SU-DHL-6 (cell line): Measurements from ENCODE around the gene RLN3.
"Not testable (repeated sequence)": the region's sequence is repeated elsewhere in the genome, so short reads cannot be mapped to it uniquely, and the experiment has no call there.

Source experiments
- H2AFZ ChIP-seq: fragments of 200-600 bp; sonication (generic); 2 replicates; pipeline ENCODE4 v1.6.1; 2014; ENCODE audit warnings: low read depth, mild to moderate bottlenecking, moderate library complexity, mixed read lengths, antibody characterized with exemption, low read length; ENCODE audit not compliant: severe bottlenecking
- H3F3A ChIP-seq: fragments of 200-600 bp; shearing (Covaris generic); 2 replicates; pipeline ENCODE4 v1.6.0; 2016; ENCODE audit warnings: antibody characterized with exemption, mild to moderate bottlenecking; ENCODE audit not compliant: insufficient read depth
- H3K27ac ChIP-seq: fragments of 200-600 bp; sonication (generic); 2 replicates; pipeline ENCODE4 v1.5.1; 2016; ENCODE audit warnings: low read depth, mild to moderate bottlenecking, low read length, moderate library complexity, mixed read lengths
- H3K27me3 ChIP-seq: fragments of 200-600 bp; sonication (generic), shearing (Covaris generic); 2 replicates; pipeline ENCODE4 v1.6.0; 2014; ENCODE audit warnings: mild to moderate bottlenecking, low read length
- H3K36me3 ChIP-seq: fragments of 200-600 bp; sonication (generic); 2 replicates; pipeline ENCODE4 v1.6.1; 2014; ENCODE audit warnings: mild to moderate bottlenecking, low read length, mixed read lengths
- H3K4me2 ChIP-seq: fragments of 300-600, 200-600 bp; shearing (Covaris generic), sonication (generic); 2 replicates; pipeline ENCODE4 v1.6.0; 2014; ENCODE audit warnings: low read length, low read depth, mild to moderate bottlenecking; ENCODE audit not compliant: poor library complexity, severe bottlenecking
- H3K4me3 ChIP-seq: fragments of 200-600 bp; sonication (generic); 2 replicates; pipeline ENCODE4 v1.5.1; 2014; ENCODE audit warnings: antibody characterized with exemption, low read length, mild to moderate bottlenecking, mixed read lengths; ENCODE audit not compliant: insufficient read depth, poor library complexity, severe bottlenecking
- H3K79me2 ChIP-seq: fragments of 200-600 bp; sonication (generic); 2 replicates; pipeline ENCODE4 v1.6.1; 2014; ENCODE audit warnings: mild to moderate bottlenecking, low read length, moderate library complexity; ENCODE audit not compliant: insufficient read depth
- H3K9ac ChIP-seq: fragments of 200-600 bp; sonication (generic); 2 replicates; pipeline ENCODE4 v1.7.0; 2014; ENCODE audit warnings: mild to moderate bottlenecking, low read length
- H3K9me2 ChIP-seq: fragments of 200-600 bp; sonication (generic); replicated peaks from 2 replicates; pipeline ENCODE4 v1.6.1; 2014; ENCODE audit warnings: low read length; ENCODE audit not compliant: insufficient read depth
- H3K9me3 ChIP-seq: fragments of 200-600 bp; sonication (generic); 2 replicates; pipeline ENCODE4 v1.6.1; 2014; ENCODE audit warnings: low read length, mixed read lengths; ENCODE audit not compliant: insufficient read depth
- H4K20me1 ChIP-seq: fragments of 200-600 bp; sonication (generic); 2 replicates; pipeline ENCODE4 v1.6.1; 2014; ENCODE audit warnings: low read depth, mild to moderate bottlenecking, antibody characterized with exemption, low read length, moderate library complexity, mixed read lengths
- EZH2phosphoT487 ChIP-seq: fragments of 200-600 bp; sonication (generic), shearing (Covaris generic); conservative IDR thresholded peaks from 2 replicates; pipeline ENCODE4 v1.6.1; 2018; ENCODE audit warnings: mild to moderate bottlenecking, antibody characterized with exemption, low read length, moderate library complexity, mixed read lengths
- TF ChIP-seq, protein P1 (sequence below): fragments of 200-600 bp; sonication (generic); IDR thresholded peaks from one replicate; pipeline ENCODE4 v1.5.1; 2017; ENCODE audit warnings: antibody characterized with exemption, mild to moderate bottlenecking, low read length, moderate library complexity; ENCODE audit not compliant: insufficient read depth, poor library complexity, severe bottlenecking

Gene RLN3

GRCh38 chr19:14048443-14049153 lies 20.6 kb downstream of the RLN3 start:
- Histone ChIP-seq H3K79me2 (no peaks in the 10 kb centered on the region), H3K27ac (no peak overlapping the region), H3K4me3 (no peak overlapping the region), H3K4me2 (no peak overlapping the region), H3K27me3 (no peaks in the 10 kb centered on the region), H3F3A (no peaks in the 10 kb centered on the region), H3K36me3 (peaks cover 3% of the 10 kb centered on the region), H3K9me3 (no peaks in the 10 kb centered on the region), H2AFZ (no peak overlapping the region), H3K9ac (no peak overlapping the region), H3K9me2 (no peaks in the 10 kb centered on the region), H4K20me1 (no peaks in the 10 kb centered on the region)
- TF ChIP-seq EZH2phosphoT487, result no peak
- TF ChIP-seq, protein P1, sequence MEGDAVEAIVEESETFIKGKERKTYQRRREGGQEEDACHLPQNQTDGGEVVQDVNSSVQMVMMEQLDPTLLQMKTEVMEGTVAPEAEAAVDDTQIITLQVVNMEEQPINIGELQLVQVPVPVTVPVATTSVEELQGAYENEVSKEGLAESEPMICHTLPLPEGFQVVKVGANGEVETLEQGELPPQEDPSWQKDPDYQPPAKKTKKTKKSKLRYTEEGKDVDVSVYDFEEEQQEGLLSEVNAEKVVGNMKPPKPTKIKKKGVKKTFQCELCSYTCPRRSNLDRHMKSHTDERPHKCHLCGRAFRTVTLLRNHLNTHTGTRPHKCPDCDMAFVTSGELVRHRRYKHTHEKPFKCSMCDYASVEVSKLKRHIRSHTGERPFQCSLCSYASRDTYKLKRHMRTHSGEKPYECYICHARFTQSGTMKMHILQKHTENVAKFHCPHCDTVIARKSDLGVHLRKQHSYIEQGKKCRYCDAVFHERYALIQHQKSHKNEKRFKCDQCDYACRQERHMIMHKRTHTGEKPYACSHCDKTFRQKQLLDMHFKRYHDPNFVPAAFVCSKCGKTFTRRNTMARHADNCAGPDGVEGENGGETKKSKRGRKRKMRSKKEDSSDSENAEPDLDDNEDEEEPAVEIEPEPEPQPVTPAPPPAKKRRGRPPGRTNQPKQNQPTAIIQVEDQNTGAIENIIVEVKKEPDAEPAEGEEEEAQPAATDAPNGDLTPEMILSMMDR, result peak; percentile 81

DNA sequence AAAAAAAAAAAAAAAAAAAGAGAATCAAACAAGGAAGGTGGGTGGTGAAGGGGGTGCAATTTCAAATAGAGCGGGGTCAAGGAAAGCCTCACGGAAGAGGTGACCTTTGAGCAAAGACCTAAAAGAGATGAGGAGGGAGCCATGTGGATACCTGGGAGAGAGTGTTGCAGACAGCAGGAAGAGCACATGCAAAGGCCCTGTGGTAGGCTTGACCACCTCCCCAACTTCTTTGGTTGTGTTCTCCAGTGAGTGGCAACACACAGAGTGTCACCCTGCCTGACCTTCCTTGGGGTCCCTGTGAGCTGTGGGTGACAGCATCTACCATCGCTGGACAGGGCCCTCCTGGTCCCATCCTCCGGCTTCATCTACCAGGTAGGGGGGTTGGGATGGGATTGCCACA lies 22.6 kb downstream of the RLN3 start:
- H3K9me2 ChIP-seq, result no peaks in the 10 kb centered on the region
- TF ChIP-seq EZH2phosphoT487, result no peak
- TF ChIP-seq, protein P1, result no peak

GRCh38 chr19:14050961-14051360 lies 23.0 kb downstream of the RLN3 start:
- not testable (repeated sequence) for H3K36me3 ChIP-seq, H3K27me3 ChIP-seq, H3K4me3 ChIP-seq, H3K9me3 ChIP-seq, H3K79me2 ChIP-seq, H2AFZ ChIP-seq, H3K4me2 ChIP-seq, H3K9me2 ChIP-seq, H3F3A ChIP-seq, H3K27ac ChIP-seq, H3K9ac ChIP-seq, H4K20me1 ChIP-seq

More for the DNA sequence above, 22.6 kb downstream of the RLN3 start:
- Histone ChIP-seq H3K27me3 (no peaks in the 10 kb centered on the region), H3K79me2 (no peaks in the 10 kb centered on the region), H3K4me3 (no peak overlapping the region), H2AFZ (no peak overlapping the region), H3K9me3 (no peaks in the 10 kb centered on the region), H3K36me3 (peaks cover 3% of the 10 kb centered on the region), H3F3A (no peaks in the 10 kb centered on the region), H3K9ac (no peak overlapping the region), H3K4me2 (no peak overlapping the region), H3K27ac (no peak overlapping the region), H4K20me1 (no peaks in the 10 kb centered on the region)

DNA sequence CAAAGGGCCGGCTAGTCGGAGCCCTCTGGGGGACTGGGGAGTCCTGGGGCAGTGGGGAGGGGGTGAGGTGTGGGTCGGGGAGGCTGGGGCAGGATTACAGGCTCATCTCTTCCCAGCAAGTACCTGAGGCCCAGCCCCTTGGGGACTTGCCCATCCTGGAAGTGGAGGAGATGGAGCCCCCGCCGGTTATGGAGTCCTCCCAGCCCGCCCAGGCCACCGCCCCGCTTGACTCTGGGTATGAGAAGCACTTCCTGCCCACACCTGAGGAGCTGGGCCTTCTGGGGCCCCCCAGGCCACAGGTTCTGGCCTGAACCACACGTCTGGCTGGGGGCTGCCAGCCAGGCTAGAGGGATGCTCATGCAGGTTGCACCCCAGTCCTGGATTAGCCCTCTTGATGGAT lies 24.0 kb downstream of the RLN3 start:
- no peak for TF ChIP-seq EZH2phosphoT487
- TF ChIP-seq, protein P1, result no peak
- Histone ChIP-seq H3K79me2 (no peaks in the 10 kb centered on the region), H3K27me3 (no peaks in the 10 kb centered on the region), H3K4me3 (no peak overlapping the region), H3K27ac (no peak overlapping the region), H3K4me2 (no peak overlapping the region), H3F3A (no peaks in the 10 kb centered on the region), H3K36me3 (peaks cover 3% of the 10 kb centered on the region), H3K9ac (no peak overlapping the region), H2AFZ (no peak overlapping the region), H3K9me2 (no peaks in the 10 kb centered on the region), H3K9me3 (no peaks in the 10 kb centered on the region), H4K20me1 (no peaks in the 10 kb centered on the region)
